Panc1 (cell line): ENCODE results near the gene ADPRH. TPM values are rescaled to one million over a fixed set of nuclear protein-coding genes. Genes with fewer than 3 reads are reported as not detected.

Experiments used
- ATAC-seq: fragments of 200-7000 bp; cut with Tn5 transposase; 2 replicates; pipeline ENCODE4 v1.9.1; 2020; ENCODE audit warnings: mild to moderate bottlenecking, moderate library complexity
- BruUV-seq: library from RNA; stranded (reverse); fragments of 400-500 nt; replicated peaks from 2 replicates; lab custom pipeline; 2021; lab: Mats Ljungman, UMichigan
- CTCF ChIA-PET: fragments of 300-600 bp; sonication (Branson Sonifier 250); formaldehyde crosslinking; loops from one replicate; lab custom pipeline; 2022; ENCODE audit warnings: antibody characterized with exemption; lab: Charles Lee
- POLR2A ChIA-PET: fragments of 300-600 bp; sonication (Branson Sonifier 250); formaldehyde crosslinking; loops from one replicate; lab custom pipeline; 2022; ENCODE audit warnings: antibody characterized with exemption; lab: Charles Lee
- DNase-seq: peaks from one replicate; pipeline ENCODE4 v3.0.0-alpha.2; 2010; ENCODE audit warnings: low read depth, low spot score
- H3K27ac ChIP-seq: 2 replicates; pipeline ENCODE4 v1.5.1; 2011; ENCODE audit warnings: mild to moderate bottlenecking, low read length, inconsistent platforms
- H3K27me3 ChIP-seq: fragments of 200-500 bp; sonication (Bioruptor generic); 2 replicates; pipeline ENCODE4 v1.6.0; 2014; ENCODE audit warnings: low read length, inconsistent platforms; ENCODE audit not compliant: control insufficient read depth, insufficient read depth
- H3K36me3 ChIP-seq: fragments of 200-500 bp; sonication (Bioruptor generic); 2 replicates; pipeline ENCODE4 v1.5.1; 2014; ENCODE audit warnings: inconsistent platforms, mild to moderate bottlenecking, low read length, moderate library complexity; ENCODE audit not compliant: control insufficient read depth, insufficient read depth
- H3K4me1 ChIP-seq: 2 replicates; pipeline ENCODE4 v1.5.1; 2011; ENCODE audit warnings: inconsistent platforms, mild to moderate bottlenecking, low read length, moderate library complexity; ENCODE audit not compliant: control insufficient read depth, insufficient read depth
- H3K4me3 ChIP-seq, 2 experiments: 2 replicates each; pipeline ENCODE4 v1.5.1; 2011 to 2012; ENCODE audit warnings: low read depth in 2 of 2, low read length in 2 of 2, mild to moderate bottlenecking in 2 of 2, inconsistent platforms in 1 of 2, moderate library complexity in 1 of 2
- H3K9me3 ChIP-seq: fragments of 200-500 bp; sonication (Bioruptor generic); 2 replicates; pipeline ENCODE4 v1.5.1; 2014; ENCODE audit warnings: low read depth, mild to moderate bottlenecking, inconsistent platforms, low read length, moderate library complexity; ENCODE audit not compliant: control insufficient read depth, insufficient read depth
- POLR2AphosphoS5 ChIP-seq: IDR thresholded peaks from 2 replicates; pipeline ENCODE4 v1.6.1; 2012; ENCODE audit warnings: mild to moderate bottlenecking, low read depth, low read length, moderate library complexity
- SIN3A ChIP-seq: IDR thresholded peaks from 2 replicates; pipeline ENCODE4 v1.6.1; 2012; ENCODE audit warnings: low read depth, mild to moderate bottlenecking, low read length, moderate library complexity, borderline replicate concordance; ENCODE audit not compliant: insufficient read depth
- TCF7L2 ChIP-seq: IDR thresholded peaks from 2 replicates; pipeline ENCODE4 v1.6.1; 2011; ENCODE audit warnings: mild to moderate bottlenecking, low read depth, low read length, inconsistent platforms
- in situ Hi-C: cut with HindIII; loops from 2 replicates; pipeline ENCODE4 v1.10.0; 2016; ENCODE audit warnings: low sequenced_read_pairs, low pct_unique_long_range_greater_than_20kb
- intact Hi-C: fragments of 100-400 bp; cut with micrococcal nuclease; formaldehyde crosslinking; loops from one replicate; pipeline ENCODE4 v1.10.0; 2022; ENCODE audit not compliant: unreplicated experiment
- total RNA-seq: library from RNA; stranded (reverse); gene quantifications from one replicate; pipeline ENCODE4 v1.2.1, GENCODE V29; 2021; ENCODE audit not compliant: unreplicated experiment
- TF ChIP-seq, protein P1 (sequence below), 2 experiments: IDR thresholded peaks; 2 replicates each; pipeline ENCODE4 v1.6.1; 2011 to 2012; ENCODE audit warnings: low read depth in 2 of 2, control low read depth in 1 of 2, low read length in 1 of 2, mild to moderate bottlenecking in 1 of 2, moderate library complexity in 1 of 2; ENCODE audit not compliant: insufficient read depth in 1 of 2
- TF ChIP-seq, protein P2 (sequence below): fragments of 450-650 bp; IDR thresholded peaks from 2 replicates; pipeline ENCODE4 v1.5.1; 2017; ENCODE audit warnings: mild to moderate bottlenecking

ADPRH gene
- total RNA-seq, 1 experiment from 2014 or later = 7.8 TPM

DNA sequence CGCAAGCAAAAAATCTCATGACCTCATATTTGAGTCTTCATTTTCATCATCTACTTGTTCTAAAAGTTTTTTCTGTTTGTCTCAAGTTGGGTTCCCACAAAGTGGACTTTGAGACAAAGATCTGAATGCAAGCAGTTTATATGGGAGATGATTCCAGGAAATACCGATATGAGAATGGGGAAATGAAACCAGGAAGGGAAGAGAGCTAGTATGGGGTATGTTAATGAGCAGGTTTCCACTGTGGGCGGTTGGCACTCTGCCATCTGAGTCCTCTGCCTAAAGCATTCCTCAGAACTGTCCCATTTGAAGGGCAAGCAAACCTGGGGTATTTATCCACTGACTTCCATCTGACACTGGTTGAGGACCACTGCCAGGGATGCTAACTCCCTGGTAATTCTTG is 8.8 kb downstream of the ADPRH start:
- CTCF ChIA-PET = no interaction called here
- POLR2A ChIA-PET = no interaction called here
- BruUV-seq = no TSS peak
- Histone ChIP-seq H3K36me3 (no peaks in the 10 kb centered on the region), H3K9me3 (no peaks in the 10 kb centered on the region), H3K27ac (no peak overlapping the region), H3K4me3 (no peak overlapping the region), H3K27me3 (peaks cover 10% of the 10 kb centered on the region), H3K4me1 (no peaks in the 10 kb centered on the region)
- intact Hi-C loops (no loop called here), in situ Hi-C loops (no loop called here)
- TF ChIP-seq TCF7L2 (no peak), POLR2AphosphoS5 (no peak), SIN3A (no peak)
- TF ChIP-seq, protein P1, sequence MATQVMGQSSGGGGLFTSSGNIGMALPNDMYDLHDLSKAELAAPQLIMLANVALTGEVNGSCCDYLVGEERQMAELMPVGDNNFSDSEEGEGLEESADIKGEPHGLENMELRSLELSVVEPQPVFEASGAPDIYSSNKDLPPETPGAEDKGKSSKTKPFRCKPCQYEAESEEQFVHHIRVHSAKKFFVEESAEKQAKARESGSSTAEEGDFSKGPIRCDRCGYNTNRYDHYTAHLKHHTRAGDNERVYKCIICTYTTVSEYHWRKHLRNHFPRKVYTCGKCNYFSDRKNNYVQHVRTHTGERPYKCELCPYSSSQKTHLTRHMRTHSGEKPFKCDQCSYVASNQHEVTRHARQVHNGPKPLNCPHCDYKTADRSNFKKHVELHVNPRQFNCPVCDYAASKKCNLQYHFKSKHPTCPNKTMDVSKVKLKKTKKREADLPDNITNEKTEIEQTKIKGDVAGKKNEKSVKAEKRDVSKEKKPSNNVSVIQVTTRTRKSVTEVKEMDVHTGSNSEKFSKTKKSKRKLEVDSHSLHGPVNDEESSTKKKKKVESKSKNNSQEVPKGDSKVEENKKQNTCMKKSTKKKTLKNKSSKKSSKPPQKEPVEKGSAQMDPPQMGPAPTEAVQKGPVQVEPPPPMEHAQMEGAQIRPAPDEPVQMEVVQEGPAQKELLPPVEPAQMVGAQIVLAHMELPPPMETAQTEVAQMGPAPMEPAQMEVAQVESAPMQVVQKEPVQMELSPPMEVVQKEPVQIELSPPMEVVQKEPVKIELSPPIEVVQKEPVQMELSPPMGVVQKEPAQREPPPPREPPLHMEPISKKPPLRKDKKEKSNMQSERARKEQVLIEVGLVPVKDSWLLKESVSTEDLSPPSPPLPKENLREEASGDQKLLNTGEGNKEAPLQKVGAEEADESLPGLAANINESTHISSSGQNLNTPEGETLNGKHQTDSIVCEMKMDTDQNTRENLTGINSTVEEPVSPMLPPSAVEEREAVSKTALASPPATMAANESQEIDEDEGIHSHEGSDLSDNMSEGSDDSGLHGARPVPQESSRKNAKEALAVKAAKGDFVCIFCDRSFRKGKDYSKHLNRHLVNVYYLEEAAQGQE (IDR thresholded peaks at IDR 0.05; ENCODE audit: insufficient read depth in 1 of 2, low read depth in 2 of 2, low read length in 1 of 2) = no peak
- TF ChIP-seq, protein P2, sequence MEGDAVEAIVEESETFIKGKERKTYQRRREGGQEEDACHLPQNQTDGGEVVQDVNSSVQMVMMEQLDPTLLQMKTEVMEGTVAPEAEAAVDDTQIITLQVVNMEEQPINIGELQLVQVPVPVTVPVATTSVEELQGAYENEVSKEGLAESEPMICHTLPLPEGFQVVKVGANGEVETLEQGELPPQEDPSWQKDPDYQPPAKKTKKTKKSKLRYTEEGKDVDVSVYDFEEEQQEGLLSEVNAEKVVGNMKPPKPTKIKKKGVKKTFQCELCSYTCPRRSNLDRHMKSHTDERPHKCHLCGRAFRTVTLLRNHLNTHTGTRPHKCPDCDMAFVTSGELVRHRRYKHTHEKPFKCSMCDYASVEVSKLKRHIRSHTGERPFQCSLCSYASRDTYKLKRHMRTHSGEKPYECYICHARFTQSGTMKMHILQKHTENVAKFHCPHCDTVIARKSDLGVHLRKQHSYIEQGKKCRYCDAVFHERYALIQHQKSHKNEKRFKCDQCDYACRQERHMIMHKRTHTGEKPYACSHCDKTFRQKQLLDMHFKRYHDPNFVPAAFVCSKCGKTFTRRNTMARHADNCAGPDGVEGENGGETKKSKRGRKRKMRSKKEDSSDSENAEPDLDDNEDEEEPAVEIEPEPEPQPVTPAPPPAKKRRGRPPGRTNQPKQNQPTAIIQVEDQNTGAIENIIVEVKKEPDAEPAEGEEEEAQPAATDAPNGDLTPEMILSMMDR = no peak
- ATAC-seq = no peak
- no peak for DNase-seq

DNA sequence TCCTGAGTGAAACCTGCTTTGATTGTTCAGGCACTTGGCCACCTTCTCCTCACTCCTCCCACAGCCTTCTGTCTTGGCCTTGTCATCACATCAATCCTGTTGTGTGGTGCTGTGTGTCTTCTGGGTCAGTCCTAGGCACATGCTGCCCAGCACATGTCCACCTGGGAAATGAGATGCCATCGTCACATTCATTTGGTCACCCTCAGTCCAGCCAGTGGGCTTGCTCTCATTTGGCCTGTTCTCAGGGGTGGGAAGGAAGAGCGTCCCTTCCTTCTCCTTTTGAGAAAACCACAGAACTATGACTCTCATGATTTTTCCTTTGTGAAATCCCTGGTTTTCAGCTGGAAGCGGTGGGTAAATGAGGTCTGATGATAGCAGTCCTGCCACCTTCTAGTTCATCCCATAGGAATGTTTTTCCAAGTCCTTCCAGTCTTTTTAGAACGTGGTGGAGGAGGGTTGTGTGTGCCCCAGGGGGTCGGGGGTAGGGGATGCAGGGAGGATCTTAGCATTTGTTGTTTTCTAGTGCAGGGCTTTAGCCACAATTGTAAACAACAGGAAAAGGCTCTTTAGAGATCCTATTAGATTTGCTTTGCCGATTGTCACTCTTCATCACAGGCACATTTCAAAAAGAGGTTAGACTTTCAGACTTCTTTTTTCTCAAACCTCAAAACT is 9.9 kb downstream of the ADPRH start:
- CTCF ChIA-PET = no interaction called here

More for the DNA sequence above, 9.9 kb downstream of the ADPRH start:
- TF ChIP-seq, protein P1 (IDR thresholded peaks at IDR 0.05; ENCODE audit: insufficient read depth in 1 of 2, low read depth in 2 of 2, low read length in 1 of 2) = no peak
- TF ChIP-seq, protein P2 = no peak
- TF ChIP-seq POLR2AphosphoS5 (no peak), SIN3A (no peak), TCF7L2 (no peak)
- DNase-seq = no peak
- in situ Hi-C loops (no loop called here), intact Hi-C loops (no loop called here)
- POLR2A ChIA-PET = no interaction called here
- no TSS peak for BruUV-seq
- Histone ChIP-seq H3K36me3 (no peaks in the 10 kb centered on the region), H3K27me3 (peaks cover 10% of the 10 kb centered on the region), H3K4me3 (no peak overlapping the region), H3K27ac (no peak overlapping the region), H3K9me3 (no peaks in the 10 kb centered on the region), H3K4me1 (no peaks in the 10 kb centered on the region)
- ATAC-seq = no peak
